ENCODE measurements around the gene SIGLEC6.

GRCh38 chr19:51505904-51506303, 25.6 kb downstream of the SIGLEC6 start:
- no peak for TF ChIP-seq POLR2A (IDR thresholded peaks at IDR 0.05)
- TF ChIP-seq, protein P1, sequence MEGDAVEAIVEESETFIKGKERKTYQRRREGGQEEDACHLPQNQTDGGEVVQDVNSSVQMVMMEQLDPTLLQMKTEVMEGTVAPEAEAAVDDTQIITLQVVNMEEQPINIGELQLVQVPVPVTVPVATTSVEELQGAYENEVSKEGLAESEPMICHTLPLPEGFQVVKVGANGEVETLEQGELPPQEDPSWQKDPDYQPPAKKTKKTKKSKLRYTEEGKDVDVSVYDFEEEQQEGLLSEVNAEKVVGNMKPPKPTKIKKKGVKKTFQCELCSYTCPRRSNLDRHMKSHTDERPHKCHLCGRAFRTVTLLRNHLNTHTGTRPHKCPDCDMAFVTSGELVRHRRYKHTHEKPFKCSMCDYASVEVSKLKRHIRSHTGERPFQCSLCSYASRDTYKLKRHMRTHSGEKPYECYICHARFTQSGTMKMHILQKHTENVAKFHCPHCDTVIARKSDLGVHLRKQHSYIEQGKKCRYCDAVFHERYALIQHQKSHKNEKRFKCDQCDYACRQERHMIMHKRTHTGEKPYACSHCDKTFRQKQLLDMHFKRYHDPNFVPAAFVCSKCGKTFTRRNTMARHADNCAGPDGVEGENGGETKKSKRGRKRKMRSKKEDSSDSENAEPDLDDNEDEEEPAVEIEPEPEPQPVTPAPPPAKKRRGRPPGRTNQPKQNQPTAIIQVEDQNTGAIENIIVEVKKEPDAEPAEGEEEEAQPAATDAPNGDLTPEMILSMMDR (IDR thresholded peaks at IDR 0.05 in 4 of 5, conservative IDR thresholded peaks at IDR 0.05 in 1 of 5), result no peak
